ENCODE measurements around the gene KCTD7. TPM values are rescaled to one million over a fixed set of nuclear protein-coding genes. Genes with fewer than 3 reads are reported as not detected.

KCTD7 gene
- total and polyA plus RNA-seq, 2 of the 13 experiments (the other 11 are each of a cell fraction or from before 2014, with no cell fraction given), result 7.3 to 13.5 TPM

- peaks cover 47% of the 10 kb centered on the region for H3K79me2 ChIP-seq (ENCODE audit: insufficient read depth, low read length)
- no peaks in the 10 kb centered on the region for H3K27me3 ChIP-seq (ENCODE audit: control insufficient read depth in 1 of 2, insufficient read depth in 2 of 2, low read length in 2 of 2)
- FAIRE-seq, result peak; percentile 60
- peak overlapping the region; percentile 81 to 100 (median 83) for H3K4me3 ChIP-seq (replicated peaks in 1 of 3; ENCODE audit: insufficient read depth in 1 of 3, low read depth in 2 of 3, low read length in 3 of 3)
- peak; percentile 92 for DNase-seq (ENCODE audit: low spot score)
- 0 out of 5 replicates have a peak, but pooled peaks cover 0 to 2% of the 10 kb centered on the region in 2 experiments for H3K36me3 ChIP-seq (replicated peaks in 1 of 2; ENCODE audit: control insufficient read depth in 1 of 2, insufficient read depth in 2 of 2, low read length in 2 of 2)
- ChIA-PET CTCF (ENCODE audit: low intra/inter-chr PET ratio, low total read pairs) (interaction anchor here (0.6 kb wide), 1 partner anchor 358 kb away, joined by 3 read pairs; no protein-coding TSS in a partner anchor), POLR2A (interaction anchor here (0.7 to 2.5 kb wide), 5 partner anchors 9 to 188 kb away, joined by 3 to 10 read pairs (median 7); partner anchors contain the start of gene KCTD7)
- TSS peak; percentile 94 for BruUV-seq (replicated peaks)
- 2% methylated on average over 36 of the region's 78 CpGs for WGBS (ENCODE audit: low lambda C conversion rate)
- peaks cover 44% of the 10 kb centered on the region for H3K4me1 ChIP-seq (ENCODE audit: insufficient read depth, low read length)
- peak overlapping the region; percentile 94 for H3K9ac ChIP-seq (ENCODE audit: insufficient read depth, low read depth, low read length)
- in situ Hi-C loops (cut with HindIII; ENCODE audit: extremely low pct_ligation_motif_present, low pct_unique_long_range_greater_than_20kb), result no loop called here
- intact Hi-C loops (cut with micrococcal nuclease; ENCODE audit: unreplicated experiment), result no loop called here
- H4K20me1 ChIP-seq (ENCODE audit: insufficient read depth, low read length), result peaks cover 4% of the 10 kb centered on the region; the same call in 1 of the 2 replicates
- no peaks in the 10 kb centered on the region for H3K9me3 ChIP-seq (ENCODE audit: low read length)
- ATAC-seq, result peak; percentile 96
- no peak overlapping the region for H2AFZ ChIP-seq (ENCODE audit: low read length)
- peak overlapping the region; percentile 83 for H3K4me2 ChIP-seq (ENCODE audit: low read depth, low read length)
- H3K27ac ChIP-seq (ENCODE audit: extremely low read length, insufficient read depth, low read length), result peak overlapping the region; percentile 86
- 0 out of 2 replicates have a peak, but pooled peaks have one; percentile 69 for TF ChIP-seq AKNA (CRISPR knock-in tag; IDR thresholded peaks at IDR 0.05; ENCODE audit: borderline replicate concordance)
- TF ChIP-seq TCF12 (IDR thresholded peaks at IDR 0.05), result no peak
- TF ChIP-seq TCF12 (CRISPR knock-in tag; IDR thresholded peaks at IDR 0.05), result 0 out of 2 replicates have a peak, but pooled peaks have one; percentile 20
- no peak for TF ChIP-seq ZNF703 (CRISPR knock-in tag; IDR thresholded peaks at IDR 0.05; ENCODE audit: borderline replicate concordance)
- no peak for TF ChIP-seq CEBPG (CRISPR knock-in tag; IDR thresholded peaks at IDR 0.05)
- no peak for TF ChIP-seq ESRRA (CRISPR knock-in tag; IDR thresholded peaks at IDR 0.05; ENCODE audit: low read depth)
- no peak for TF ChIP-seq ARID2 (CRISPR knock-in tag; IDR thresholded peaks at IDR 0.05; ENCODE audit: borderline replicate concordance)
- no peak for TF ChIP-seq SMARCE1 (IDR thresholded peaks at IDR 0.05; ENCODE audit: borderline replicate concordance)
- TF ChIP-seq RFXAP (CRISPR knock-in tag; IDR thresholded peaks at IDR 0.05; ENCODE audit: borderline replicate concordance), result no peak
- TF ChIP-seq SIN3A (IDR thresholded peaks at IDR 0.05; ENCODE audit: borderline replicate concordance, low read depth, low read length), result peak; percentile 67; the same call in 1 of the 2 replicates
- TF ChIP-seq KDM1A (CRISPR knock-in tag; IDR thresholded peaks at IDR 0.05), result no peak
- peak; percentile 70 for TF ChIP-seq SRY (CRISPR knock-in tag; IDR thresholded peaks at IDR 0.05)
- TF ChIP-seq JUND (CRISPR knock-in tag; IDR thresholded peaks at IDR 0.05), result no peak; the same call in 1 of the 2 replicates
- TF ChIP-seq MXD3 (CRISPR knock-in tag; IDR thresholded peaks at IDR 0.05), result 0 out of 2 replicates have a peak, but pooled peaks have one; percentile 60
- TF ChIP-seq TBX3 (IDR thresholded peaks at IDR 0.05; ENCODE audit: borderline replicate concordance), result no peak
- no peak for TF ChIP-seq IKZF1 (IDR thresholded peaks at IDR 0.05)
- no peak for TF ChIP-seq ZNF275 (CRISPR knock-in tag; IDR thresholded peaks at IDR 0.05; ENCODE audit: borderline replicate concordance)
- TF ChIP-seq ASH2L (IDR thresholded peaks at IDR 0.05; ENCODE audit: insufficient read length, low read depth, low read length), result peak; percentile 72
Measured at GRCh38 chr7:66681491-66682349, 53.0 kb downstream of the KCTD7 start.

All from HepG2 (cell line).